Endodermal cell (in vitro differentiated cells): Measurements from ENCODE around the gene MYO5B. TPM values are rescaled to one million over a fixed set of nuclear protein-coding genes. Genes with fewer than 3 reads are reported as not detected.

Source experiments
- DNase-seq: peaks from one replicate; pipeline ENCODE4 v3.0.0-alpha.2; 2017
- H3K27ac ChIP-seq: 2 replicates; pipeline ENCODE4 v1.5.1; 2013; ENCODE audit warnings: mild to moderate bottlenecking, low read depth, low read length, moderate library complexity
- H3K27me3 ChIP-seq: 2 replicates; pipeline ENCODE4 v1.6.1; 2013; ENCODE audit warnings: mild to moderate bottlenecking, low read length, moderate library complexity; ENCODE audit not compliant: insufficient read depth, control insufficient read depth, poor library complexity, severe bottlenecking
- H3K36me3 ChIP-seq: 2 replicates; pipeline ENCODE4 v1.7.0; 2013; ENCODE audit warnings: mild to moderate bottlenecking, low read length, moderate library complexity; ENCODE audit not compliant: control insufficient read depth, insufficient read depth
- H3K4me1 ChIP-seq: one replicate; pipeline ENCODE4 v1.7.0; 2013; ENCODE audit warnings: low read length; ENCODE audit not compliant: control insufficient read depth, insufficient read depth
- H3K4me3 ChIP-seq: 2 replicates; pipeline ENCODE4 v1.5.1; 2013; ENCODE audit warnings: mild to moderate bottlenecking, low read length, moderate library complexity
- H3K9ac ChIP-seq: 2 replicates; pipeline ENCODE4 v1.6.1; 2013; ENCODE audit warnings: mild to moderate bottlenecking, low read length, moderate library complexity; ENCODE audit not compliant: poor library complexity, severe bottlenecking; ENCODE audit errors: extremely low read depth
- H3K9me3 ChIP-seq: 2 replicates; pipeline ENCODE4 v1.6.1; 2013; ENCODE audit warnings: mild to moderate bottlenecking, low read length, moderate library complexity; ENCODE audit not compliant: control insufficient read depth
- H3K27ac Mint-ChIP-seq: 2 replicates; pipeline ENCODE4 v1.8.0; 2020; ENCODE audit warnings: mixed read lengths
- H3K27me3 Mint-ChIP-seq: 2 replicates; pipeline ENCODE4 v1.8.0; 2021; ENCODE audit warnings: mild to moderate bottlenecking, mixed read lengths; ENCODE audit not compliant: insufficient read depth
- H3K36me3 Mint-ChIP-seq: 2 replicates; pipeline ENCODE4 v1.8.0; 2020; ENCODE audit warnings: low read depth, mixed read lengths
- H3K4me1 Mint-ChIP-seq: 2 replicates; pipeline ENCODE4 v1.8.0; 2020; ENCODE audit warnings: mixed read lengths
- H3K4me3 Mint-ChIP-seq: 2 replicates; pipeline ENCODE4 v1.8.0; 2020; ENCODE audit warnings: mild to moderate bottlenecking, moderate library complexity, mixed read lengths
- H3K9me3 Mint-ChIP-seq: 2 replicates; pipeline ENCODE4 v1.8.0; 2020; ENCODE audit warnings: mild to moderate bottlenecking, mixed read lengths
- CTCF ChIP-seq: fragments of 200-600 bp; sonication (generic); conservative IDR thresholded peaks from 2 replicates; pipeline ENCODE4 v1.5.0; 2021; ENCODE audit warnings: antibody characterized with exemption, mild to moderate bottlenecking
- WGBS, 2 experiments: methylation state at CpG; one replicate each; pipeline versions ENCODE4 v1.1.5 to v1.1.7; 2013; ENCODE audit warnings: missing lambda C conversion rate in 2 of 2, mixed read lengths in 1 of 2; ENCODE audit not compliant: insufficient coverage in 1 of 2, insufficient read length in 1 of 2; 5-methylcytosine and 5-hydroxymethylcytosine counted together
- total RNA-seq, 2 donors: library from RNA; stranded (reverse); fragmentation: NEBNext Ultra II Directional in 1 of 2; extraction: Animal tissue kit (Norgen Biotek cat#: 25700) in 1 of 2; gene quantifications; 2 replicates in 1 of 2; 3 replicates in 1 of 2; pipeline ENCODE4 v1.2.1, GENCODE V29; 2021

Gene MYO5B
- total RNA-seq, 2 donors from 2014 or later, result 12.2 to 16.8 TPM

- H3K9ac ChIP-seq, result no peak overlapping the region
- no peaks in the 10 kb centered on the region for H3K36me3 Mint-ChIP-seq
- H3K27ac Mint-ChIP-seq, result no peak overlapping the region
- H3K4me1 Mint-ChIP-seq, result peaks cover 13% of the 10 kb centered on the region
- H3K4me1 ChIP-seq, result no peaks in the 10 kb centered on the region
- H3K9me3 ChIP-seq, result no peaks in the 10 kb centered on the region
- WGBS, 2 experiments, result no CpG with 5 or more reads among the region's 1 CpG
- H3K27me3 ChIP-seq, result no peaks in the 10 kb centered on the region
- H3K36me3 ChIP-seq, result no peaks in the 10 kb centered on the region
- H3K27me3 Mint-ChIP-seq, result peaks cover under 1% of the 10 kb centered on the region
- no peak for TF ChIP-seq CTCF
- no peak overlapping the region for H3K27ac ChIP-seq
- no peak overlapping the region for H3K4me3 ChIP-seq
- no peaks in the 10 kb centered on the region for H3K9me3 Mint-ChIP-seq
- H3K4me3 Mint-ChIP-seq, result no peak overlapping the region
- no peak for DNase-seq
Observed at GRCh38 chr18:50125456-50125855, 69.5 kb downstream of the MYO5B start.

- H3K9me3 Mint-ChIP-seq, result no peaks in the 10 kb centered on the region
- WGBS, 2 experiments, result 86 to 89% methylated on average over 2 to 5 of the region's 5 CpGs
- peaks cover 3% of the 10 kb centered on the region for H3K27me3 Mint-ChIP-seq
- Histone ChIP-seq H3K36me3 (no peaks in the 10 kb centered on the region), H3K9me3 (no peaks in the 10 kb centered on the region), H3K4me3 (no peak overlapping the region), H3K27ac (no peak overlapping the region), H3K27me3 (no peaks in the 10 kb centered on the region), H3K9ac (no peak overlapping the region), H3K4me1 (peaks cover 6% of the 10 kb centered on the region)
- H3K4me1 Mint-ChIP-seq, result peaks cover 13% of the 10 kb centered on the region
- no peak for TF ChIP-seq CTCF
- no peak for DNase-seq
- no peak overlapping the region for H3K27ac Mint-ChIP-seq
- no peak overlapping the region for H3K4me3 Mint-ChIP-seq
- no peaks in the 10 kb centered on the region for H3K36me3 Mint-ChIP-seq
Observed at GRCh38 chr18:50119296-50119695, 75.7 kb downstream of the MYO5B start.

GRCh38 chr18:50117863-50118262 lies 77.1 kb downstream of the MYO5B start:
- no peaks in the 10 kb centered on the region for H3K9me3 Mint-ChIP-seq
- no peaks in the 10 kb centered on the region for H3K9me3 ChIP-seq
- H3K4me3 Mint-ChIP-seq, result no peak overlapping the region
- DNase-seq, result no peak
- H3K4me1 ChIP-seq, result peaks cover 6% of the 10 kb centered on the region
- no peak overlapping the region for H3K27ac Mint-ChIP-seq
- peaks cover 4% of the 10 kb centered on the region for H3K27me3 ChIP-seq
- H3K4me3 ChIP-seq, result no peak overlapping the region
- no peaks in the 10 kb centered on the region for H3K36me3 Mint-ChIP-seq
- peaks cover 5% of the 10 kb centered on the region for H3K27me3 Mint-ChIP-seq
- H3K36me3 ChIP-seq, result no peaks in the 10 kb centered on the region
- no peak for TF ChIP-seq CTCF
- H3K4me1 Mint-ChIP-seq, result peaks cover 18% of the 10 kb centered on the region
- WGBS, 2 experiments, result 85 to 93% methylated on average over 2 to 3 of the region's 3 CpGs
- H3K27ac ChIP-seq, result no peak overlapping the region
- H3K9ac ChIP-seq, result no peak overlapping the region
